Tibial nerve (tissue), 4 donors: ENCODE data around the gene GPR26. TPM values are rescaled to one million over a fixed set of nuclear protein-coding genes. Genes with fewer than 3 reads are reported as not detected.

Experiments used
- DNase-seq, 2 donors: peaks; one replicate each; pipeline ENCODE4 v3.0.0-alpha.2; 2019; ENCODE audit warnings: low spot score in 2 of 2
- H3K27ac ChIP-seq, 4 donors: fragments of 200-600 bp; sonication (generic) in 3 of 4; one replicate each; pipeline ENCODE4 v1.5.1; 2017 to 2019; ENCODE audit warnings: mild to moderate bottlenecking in 1 of 4
- H3K27me3 ChIP-seq, 2 donors: fragments of 200-600 bp; sonication (generic) in 1 of 2; one replicate each; pipeline versions ENCODE4 v1.5.1 to v1.6.0; 2017 to 2019
- H3K36me3 ChIP-seq, 3 donors: fragments of 200-600 bp; sonication (generic); one replicate each; pipeline ENCODE4 v1.5.1; 2018 to 2019
- H3K4me1 ChIP-seq, 4 donors: fragments of 200-600 bp; sonication (generic) in 3 of 4; one replicate each; pipeline ENCODE4 v1.5.1; 2017 to 2019
- H3K4me3 ChIP-seq, 4 donors: fragments of 200-600 bp; sonication (generic) in 3 of 4; one replicate each; pipeline ENCODE4 v1.5.1; 2017 to 2019; ENCODE audit warnings: mild to moderate bottlenecking in 1 of 4, moderate library complexity in 1 of 4
- H3K9me3 ChIP-seq, 4 donors: fragments of 200-600 bp; sonication (generic) in 3 of 4; one replicate each; pipeline ENCODE4 v1.5.1; 2017 to 2019
- EP300 ChIP-seq, 2 donors: sonication (generic); formaldehyde crosslinking; IDR thresholded peaks; one replicate each; pipeline ENCODE4 v1.6.1; 2017; ENCODE audit warnings: antibody characterized with exemption in 2 of 2, mild to moderate bottlenecking in 1 of 2
- POLR2A ChIP-seq, 2 donors: fragments of 450-650 bp; IDR thresholded peaks; one replicate each; pipeline ENCODE4 v1.6.1; 2017; ENCODE audit warnings: antibody characterized with exemption in 2 of 2, mild to moderate bottlenecking in 2 of 2, moderate library complexity in 2 of 2
- WGBS, 2 donors: methylation state at CpG; one replicate each; pipeline ENCODE4 v1.1.5; 2018; 5-methylcytosine and 5-hydroxymethylcytosine counted together
- total RNA-seq, 4 donors: library from RNA; depleted of rRNA; stranded (reverse); fragments of >200 nt; gene quantifications; one replicate each; pipeline ENCODE4 v1.1.0, GENCODE V29; 2016
- TF ChIP-seq, protein P1 (sequence below), 5 experiments: fragments of 200-600 bp in 3 of 5; fragments of 450-650 bp in 2 of 5; sonication (generic) in 3 of 5; IDR thresholded peaks; one replicate each; pipeline ENCODE4 v1.5.1; 2016 to 2019; ENCODE audit warnings: antibody characterized with exemption in 5 of 5, mild to moderate bottlenecking in 3 of 5, moderate library complexity in 2 of 5

The GPR26 gene, protein sequence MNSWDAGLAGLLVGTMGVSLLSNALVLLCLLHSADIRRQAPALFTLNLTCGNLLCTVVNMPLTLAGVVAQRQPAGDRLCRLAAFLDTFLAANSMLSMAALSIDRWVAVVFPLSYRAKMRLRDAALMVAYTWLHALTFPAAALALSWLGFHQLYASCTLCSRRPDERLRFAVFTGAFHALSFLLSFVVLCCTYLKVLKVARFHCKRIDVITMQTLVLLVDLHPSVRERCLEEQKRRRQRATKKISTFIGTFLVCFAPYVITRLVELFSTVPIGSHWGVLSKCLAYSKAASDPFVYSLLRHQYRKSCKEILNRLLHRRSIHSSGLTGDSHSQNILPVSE
- total RNA-seq: not detected

DNA sequence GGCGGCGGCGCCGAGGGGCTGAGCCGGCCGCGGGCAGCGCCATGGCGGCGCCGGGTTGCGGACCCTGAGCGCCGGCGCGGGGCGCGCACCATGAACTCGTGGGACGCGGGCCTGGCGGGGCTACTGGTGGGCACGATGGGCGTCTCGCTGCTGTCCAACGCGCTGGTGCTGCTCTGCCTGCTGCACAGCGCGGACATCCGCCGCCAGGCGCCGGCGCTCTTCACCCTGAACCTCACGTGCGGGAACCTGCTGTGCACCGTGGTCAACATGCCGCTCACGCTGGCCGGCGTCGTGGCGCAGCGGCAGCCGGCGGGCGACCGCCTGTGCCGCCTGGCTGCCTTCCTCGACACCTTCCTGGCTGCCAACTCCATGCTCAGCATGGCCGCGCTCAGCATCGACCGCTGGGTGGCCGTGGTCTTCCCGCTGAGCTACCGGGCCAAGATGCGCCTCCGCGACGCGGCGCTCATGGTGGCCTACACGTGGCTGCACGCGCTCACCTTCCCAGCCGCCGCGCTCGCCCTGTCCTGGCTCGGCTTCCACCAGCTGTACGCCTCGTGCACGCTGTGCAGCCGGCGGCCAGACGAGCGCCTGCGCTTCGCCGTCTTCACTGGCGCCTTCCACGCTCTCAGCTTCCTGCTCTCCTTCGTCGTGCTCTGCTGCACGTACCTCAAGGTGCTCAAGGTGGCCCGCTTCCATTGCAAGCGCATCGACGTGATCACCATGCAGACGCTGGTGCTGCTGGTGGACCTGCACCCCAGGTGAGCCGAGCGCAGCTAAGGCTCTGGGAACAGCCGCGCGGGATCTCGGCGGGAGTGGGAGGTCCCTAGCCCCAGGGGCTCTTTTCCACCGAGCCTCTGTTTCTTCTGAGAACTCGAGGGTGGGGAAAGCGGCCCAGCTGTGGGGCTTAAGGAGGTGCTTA, at the start of gene GPR26:
Gene GPR26 (plus strand): TSS at position 38 of the 919 bp plus-strand sequence. CDS start 53 bp downstream, at position 91.
- DNase-seq: no peak
- Histone ChIP-seq H3K27ac (no peak within 1 kb of the TSS), H3K9me3 (peaks cover 0 to 19% (median 0%) of the 10 kb centered on the region in 4 donors), H3K27me3 (peaks cover 0 to 21% of the 10 kb centered on the region in 2 donors), H3K4me3 (no peak within 1 kb of the TSS), H3K36me3 (no peaks in the 10 kb centered on the region), H3K4me1 (no peaks in the 10 kb centered on the region)
- TF ChIP-seq EP300 (IDR thresholded peaks at IDR 0.05) (no peak), POLR2A (IDR thresholded peaks at IDR 0.05) (no peak)
- TF ChIP-seq, protein P1, sequence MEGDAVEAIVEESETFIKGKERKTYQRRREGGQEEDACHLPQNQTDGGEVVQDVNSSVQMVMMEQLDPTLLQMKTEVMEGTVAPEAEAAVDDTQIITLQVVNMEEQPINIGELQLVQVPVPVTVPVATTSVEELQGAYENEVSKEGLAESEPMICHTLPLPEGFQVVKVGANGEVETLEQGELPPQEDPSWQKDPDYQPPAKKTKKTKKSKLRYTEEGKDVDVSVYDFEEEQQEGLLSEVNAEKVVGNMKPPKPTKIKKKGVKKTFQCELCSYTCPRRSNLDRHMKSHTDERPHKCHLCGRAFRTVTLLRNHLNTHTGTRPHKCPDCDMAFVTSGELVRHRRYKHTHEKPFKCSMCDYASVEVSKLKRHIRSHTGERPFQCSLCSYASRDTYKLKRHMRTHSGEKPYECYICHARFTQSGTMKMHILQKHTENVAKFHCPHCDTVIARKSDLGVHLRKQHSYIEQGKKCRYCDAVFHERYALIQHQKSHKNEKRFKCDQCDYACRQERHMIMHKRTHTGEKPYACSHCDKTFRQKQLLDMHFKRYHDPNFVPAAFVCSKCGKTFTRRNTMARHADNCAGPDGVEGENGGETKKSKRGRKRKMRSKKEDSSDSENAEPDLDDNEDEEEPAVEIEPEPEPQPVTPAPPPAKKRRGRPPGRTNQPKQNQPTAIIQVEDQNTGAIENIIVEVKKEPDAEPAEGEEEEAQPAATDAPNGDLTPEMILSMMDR (IDR thresholded peaks at IDR 0.05): no peak
- WGBS, 2 donors: 53 to 63% methylated on average over 59 to 68 of the region's 101 CpGs

DNA sequence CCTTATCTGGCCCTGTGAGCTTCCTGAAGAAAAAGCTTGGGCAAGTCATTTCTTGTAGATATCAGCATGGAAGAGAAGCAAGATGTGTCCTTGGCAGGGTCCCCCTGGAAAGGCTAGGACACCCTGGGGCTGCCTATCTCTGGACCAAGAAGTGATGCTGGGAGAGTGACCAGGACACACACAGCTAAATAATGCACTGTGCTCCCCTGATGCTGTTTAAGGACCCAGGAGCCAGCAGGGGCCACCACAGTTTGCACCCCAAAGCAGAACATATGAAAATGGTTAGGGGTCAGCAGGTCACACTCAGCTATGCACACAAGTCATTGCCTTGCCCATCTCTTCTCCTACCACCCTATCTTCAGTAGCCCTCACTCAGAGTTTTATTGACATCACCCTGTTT, 47.9 kb upstream of the GPR26 start:
- Histone ChIP-seq H3K9me3 (no peaks in the 10 kb centered on the region), H3K4me3 (no peak overlapping the region), H3K27me3 (no peaks in the 10 kb centered on the region), H3K27ac (no peak overlapping the region), H3K4me1 (no peaks in the 10 kb centered on the region), H3K36me3 (no peaks in the 10 kb centered on the region)
- DNase-seq: no peak
- TF ChIP-seq, protein P1 (IDR thresholded peaks at IDR 0.05): no peak
- no peak for TF ChIP-seq POLR2A (IDR thresholded peaks at IDR 0.05)
- TF ChIP-seq EP300 (IDR thresholded peaks at IDR 0.05): no peak

DNA sequence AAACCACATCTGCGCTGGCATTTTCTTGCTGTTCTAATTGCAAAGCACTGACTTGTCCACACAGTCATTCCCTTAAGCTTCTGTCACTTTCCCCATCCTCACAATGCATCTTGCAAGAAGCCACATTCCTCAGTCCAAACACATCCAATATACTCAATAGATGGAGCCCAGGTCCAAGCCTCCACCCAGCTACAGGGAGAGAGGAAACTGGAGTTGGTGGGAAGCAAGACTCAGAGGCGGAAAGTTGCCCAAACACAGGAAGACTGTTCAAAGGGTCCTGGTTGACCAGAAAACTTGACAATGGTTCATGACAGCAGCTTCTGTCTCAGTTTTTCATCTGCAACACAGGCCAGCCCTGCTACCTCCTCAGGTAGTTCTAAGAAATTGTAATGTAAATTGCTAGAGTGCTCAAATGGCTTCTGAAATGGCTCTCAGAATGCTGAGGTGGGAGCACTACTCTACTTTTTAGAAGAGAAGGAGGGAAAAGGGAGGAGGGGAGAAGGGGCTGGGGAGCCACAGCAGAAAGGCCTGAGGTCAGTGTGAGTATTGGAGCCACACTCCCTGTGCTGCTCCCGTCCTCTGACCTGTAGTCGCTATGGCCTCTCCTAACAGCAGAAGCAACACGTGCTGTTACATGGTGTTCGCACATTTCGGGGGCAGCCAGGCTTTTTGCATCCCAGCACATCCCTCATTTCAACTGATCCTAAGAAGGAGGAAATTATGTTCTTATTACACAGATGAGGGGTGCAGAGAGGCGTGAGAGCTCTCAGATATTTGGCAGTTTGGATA, 46.9 kb upstream of the GPR26 start:
- DNase-seq: no peak
- no peaks in the 10 kb centered on the region for H3K27me3 ChIP-seq
- H3K27ac ChIP-seq: no peak overlapping the region
- no peaks in the 10 kb centered on the region for H3K9me3 ChIP-seq
- no peak overlapping the region for H3K4me3 ChIP-seq
- H3K4me1 ChIP-seq: no peaks in the 10 kb centered on the region
- no peak for TF ChIP-seq POLR2A (IDR thresholded peaks at IDR 0.05)
- TF ChIP-seq, protein P1 (IDR thresholded peaks at IDR 0.05): no peak
- no peak for TF ChIP-seq EP300 (IDR thresholded peaks at IDR 0.05)
- 83 to 84% methylated on average over 8 of the region's 8 CpGs for WGBS, 2 donors
- no peaks in the 10 kb centered on the region for H3K36me3 ChIP-seq

DNA sequence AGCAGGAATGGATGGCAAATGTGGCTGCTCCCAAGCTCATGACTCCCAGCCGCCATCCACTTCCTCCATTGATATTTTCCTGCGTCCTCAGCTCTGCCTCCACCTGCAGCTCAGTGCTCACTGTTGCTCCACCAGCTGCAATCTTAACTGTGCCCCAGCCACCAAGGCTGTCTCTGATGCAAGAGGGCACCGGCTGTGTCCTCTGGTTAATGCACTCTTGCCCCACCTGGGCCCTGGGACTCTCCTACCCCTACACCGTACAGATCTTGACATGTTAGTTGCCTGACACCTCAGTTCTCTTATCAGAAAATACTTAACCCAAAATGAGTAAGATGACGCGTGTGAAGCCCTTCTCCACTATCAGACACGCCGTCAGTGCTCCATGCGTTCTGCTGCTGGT, 45.5 kb upstream of the GPR26 start:
- Histone ChIP-seq H3K9me3 (no peaks in the 10 kb centered on the region), H3K4me3 (no peak overlapping the region), H3K27me3 (no peaks in the 10 kb centered on the region), H3K36me3 (no peaks in the 10 kb centered on the region), H3K4me1 (no peaks in the 10 kb centered on the region), H3K27ac (no peak overlapping the region)
- WGBS, 2 donors: 76 to 82% methylated on average over 9 of the region's 9 CpGs
- TF ChIP-seq EP300 (IDR thresholded peaks at IDR 0.05) (no peak), POLR2A (IDR thresholded peaks at IDR 0.05) (no peak)
- TF ChIP-seq, protein P1 (IDR thresholded peaks at IDR 0.05): no peak
- no peak for DNase-seq
